Measurements from ENCODE around the gene SLC16A1. TPM values are rescaled to one million over a fixed set of nuclear protein-coding genes. Genes with fewer than 3 reads are reported as not detected.
"Not testable (repeated sequence)": the region's sequence is repeated elsewhere in the genome, so short reads cannot be mapped to it uniquely, and the experiment has no call there.

SLC16A1 gene
- total RNA-seq, 1 donor from 2014 or later, result 58.7 TPM

- no peaks in the 10 kb centered on the region for H3K9me3 Mint-ChIP-seq (ENCODE audit: unreplicated experiment)
- H3K36me3 Mint-ChIP-seq (ENCODE audit: unreplicated experiment), result peaks cover 18% of the 10 kb centered on the region
- peaks cover 15% of the 10 kb centered on the region for H3K4me1 Mint-ChIP-seq (ENCODE audit: unreplicated experiment)
- DNase-seq (ENCODE audit: extremely low spot score, unreplicated experiment), result no peak
- no peak overlapping the region for H3K27ac Mint-ChIP-seq (ENCODE audit: unreplicated experiment)
- no peak for TF ChIP-seq CTCF (IDR thresholded peaks at IDR 0.05)
- no peaks in the 10 kb centered on the region for H3K27me3 Mint-ChIP-seq (ENCODE audit: unreplicated experiment)
- H3K4me3 Mint-ChIP-seq (ENCODE audit: unreplicated experiment), result no peak overlapping the region
Measured at GRCh38 chr1:112997781-112998180, 41.8 kb upstream of the SLC16A1 start.

GRCh38 chr1:112995890-112996289, 39.9 kb upstream of the SLC16A1 start:
- no peak for DNase-seq (ENCODE audit: extremely low spot score, unreplicated experiment)
- Mint-ChIP-seq H3K27ac (ENCODE audit: unreplicated experiment) (no peak overlapping the region), H3K4me1 (ENCODE audit: unreplicated experiment) (peaks cover 20% of the 10 kb centered on the region), H3K9me3 (ENCODE audit: unreplicated experiment) (no peaks in the 10 kb centered on the region), H3K27me3 (ENCODE audit: unreplicated experiment) (no peaks in the 10 kb centered on the region), H3K4me3 (ENCODE audit: unreplicated experiment) (no peak overlapping the region), H3K36me3 (ENCODE audit: unreplicated experiment) (peaks cover 13% of the 10 kb centered on the region)
- TF ChIP-seq CTCF (IDR thresholded peaks at IDR 0.05), result no peak

- H3K9me3 Mint-ChIP-seq (ENCODE audit: unreplicated experiment); H3K27ac Mint-ChIP-seq (ENCODE audit: unreplicated experiment); H3K4me3 Mint-ChIP-seq (ENCODE audit: unreplicated experiment); H3K36me3 Mint-ChIP-seq (ENCODE audit: unreplicated experiment); DNase-seq (ENCODE audit: extremely low spot score, unreplicated experiment); H3K27me3 Mint-ChIP-seq (ENCODE audit: unreplicated experiment): not testable (repeated sequence)
- H3K4me1 Mint-ChIP-seq (ENCODE audit: unreplicated experiment), result peaks cover 20% of the 10 kb centered on the region
Measured at GRCh38 chr1:112995021-112995420, 39.0 kb upstream of the SLC16A1 start.

GRCh38 chr1:112992780-112993179, 36.8 kb upstream of the SLC16A1 start:
- Mint-ChIP-seq H3K4me3 (ENCODE audit: unreplicated experiment) (no peak overlapping the region), H3K36me3 (ENCODE audit: unreplicated experiment) (peaks cover 8% of the 10 kb centered on the region), H3K27me3 (ENCODE audit: unreplicated experiment) (no peaks in the 10 kb centered on the region), H3K4me1 (ENCODE audit: unreplicated experiment) (peaks cover 6% of the 10 kb centered on the region), H3K27ac (ENCODE audit: unreplicated experiment) (no peak overlapping the region), H3K9me3 (ENCODE audit: unreplicated experiment) (no peaks in the 10 kb centered on the region)
- TF ChIP-seq CTCF (IDR thresholded peaks at IDR 0.05), result no peak
- DNase-seq (ENCODE audit: extremely low spot score, unreplicated experiment), result peak; percentile 32

GRCh38 chr1:112991402-112992120, 35.6 kb upstream of the SLC16A1 start:
- no peak for DNase-seq (ENCODE audit: extremely low spot score, unreplicated experiment)
- H3K4me3 Mint-ChIP-seq (ENCODE audit: unreplicated experiment), result no peak overlapping the region

More at GRCh38 chr1:112991402-112992120, 35.6 kb upstream of the SLC16A1 start:
- Mint-ChIP-seq H3K36me3 (ENCODE audit: unreplicated experiment) (peaks cover 3% of the 10 kb centered on the region), H3K4me1 (ENCODE audit: unreplicated experiment) (peaks cover 5% of the 10 kb centered on the region), H3K27ac (ENCODE audit: unreplicated experiment) (no peak overlapping the region), H3K9me3 (ENCODE audit: unreplicated experiment) (no peaks in the 10 kb centered on the region), H3K27me3 (ENCODE audit: unreplicated experiment) (no peaks in the 10 kb centered on the region)
- TF ChIP-seq CTCF (IDR thresholded peaks at IDR 0.05), result no peak
